22Rv1 (cell line): Measurements from ENCODE around the gene CHST1.
A peak's percentile ranks its signal among the peaks of the same experiment; 100 is the strongest.

Experiments
- H3K27ac ChIP-seq: fragments of 450-650 bp; 2 replicates; pipeline ENCODE4 v1.5.1; 2017
- ZFX ChIP-seq: fragments of 450-650 bp; IDR thresholded peaks from 2 replicates; pipeline ENCODE4 v1.6.1; 2017; ENCODE audit warnings: antibody characterized with exemption, borderline replicate concordance
- TF ChIP-seq, protein P1 (sequence below): fragments of 450-650 bp; IDR thresholded peaks from 2 replicates; pipeline ENCODE4 v1.5.1; 2017; ENCODE audit warnings: mild to moderate bottlenecking

Gene CHST1

DNA sequence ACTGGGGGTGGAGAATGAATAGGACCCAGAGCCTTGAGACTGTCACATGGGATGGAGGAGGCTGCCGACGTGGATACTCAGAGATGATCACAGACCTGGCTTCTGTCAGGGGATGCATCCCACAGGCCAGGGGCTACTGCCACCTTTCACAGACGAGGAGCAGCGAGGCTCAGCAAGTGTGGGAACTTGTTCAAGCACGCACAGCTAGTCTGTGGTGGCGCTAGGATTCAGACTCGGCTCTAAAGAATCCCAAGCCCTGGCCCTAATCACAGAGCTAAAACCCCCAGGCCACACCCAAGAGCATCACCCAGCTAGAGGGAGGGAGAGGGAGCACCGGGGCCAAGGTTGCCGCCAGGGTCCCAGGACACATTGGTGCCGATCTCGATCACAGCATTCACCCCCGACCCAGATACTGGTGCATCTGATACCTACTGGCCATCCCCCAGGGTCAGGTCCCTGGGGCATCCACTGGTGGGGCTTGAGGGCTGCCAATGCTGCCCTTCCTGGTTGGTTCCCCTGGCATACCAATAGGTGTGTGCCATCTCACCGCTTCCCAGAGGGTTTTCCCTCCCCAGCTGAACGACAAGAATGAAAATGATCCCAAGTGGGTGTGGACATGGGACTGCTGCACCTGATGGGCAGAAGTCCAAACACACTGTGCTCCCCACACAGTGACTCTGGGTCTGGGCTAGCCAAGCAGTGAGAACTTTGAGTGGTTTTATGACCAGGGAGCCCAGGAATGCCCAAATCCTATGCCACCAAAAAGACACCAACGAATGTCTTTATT, 6.2 kb downstream of the CHST1 start:
- H3K27ac ChIP-seq, result no peak overlapping the region
- no peak for TF ChIP-seq ZFX
- TF ChIP-seq, protein P1, sequence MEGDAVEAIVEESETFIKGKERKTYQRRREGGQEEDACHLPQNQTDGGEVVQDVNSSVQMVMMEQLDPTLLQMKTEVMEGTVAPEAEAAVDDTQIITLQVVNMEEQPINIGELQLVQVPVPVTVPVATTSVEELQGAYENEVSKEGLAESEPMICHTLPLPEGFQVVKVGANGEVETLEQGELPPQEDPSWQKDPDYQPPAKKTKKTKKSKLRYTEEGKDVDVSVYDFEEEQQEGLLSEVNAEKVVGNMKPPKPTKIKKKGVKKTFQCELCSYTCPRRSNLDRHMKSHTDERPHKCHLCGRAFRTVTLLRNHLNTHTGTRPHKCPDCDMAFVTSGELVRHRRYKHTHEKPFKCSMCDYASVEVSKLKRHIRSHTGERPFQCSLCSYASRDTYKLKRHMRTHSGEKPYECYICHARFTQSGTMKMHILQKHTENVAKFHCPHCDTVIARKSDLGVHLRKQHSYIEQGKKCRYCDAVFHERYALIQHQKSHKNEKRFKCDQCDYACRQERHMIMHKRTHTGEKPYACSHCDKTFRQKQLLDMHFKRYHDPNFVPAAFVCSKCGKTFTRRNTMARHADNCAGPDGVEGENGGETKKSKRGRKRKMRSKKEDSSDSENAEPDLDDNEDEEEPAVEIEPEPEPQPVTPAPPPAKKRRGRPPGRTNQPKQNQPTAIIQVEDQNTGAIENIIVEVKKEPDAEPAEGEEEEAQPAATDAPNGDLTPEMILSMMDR, result no peak

- no peak overlapping the region for H3K27ac ChIP-seq
- TF ChIP-seq, protein P1, result no peak
- TF ChIP-seq ZFX, result no peak
Observed at GRCh38 chr11:45658292-45658991, 7.0 kb downstream of the CHST1 start.

DNA sequence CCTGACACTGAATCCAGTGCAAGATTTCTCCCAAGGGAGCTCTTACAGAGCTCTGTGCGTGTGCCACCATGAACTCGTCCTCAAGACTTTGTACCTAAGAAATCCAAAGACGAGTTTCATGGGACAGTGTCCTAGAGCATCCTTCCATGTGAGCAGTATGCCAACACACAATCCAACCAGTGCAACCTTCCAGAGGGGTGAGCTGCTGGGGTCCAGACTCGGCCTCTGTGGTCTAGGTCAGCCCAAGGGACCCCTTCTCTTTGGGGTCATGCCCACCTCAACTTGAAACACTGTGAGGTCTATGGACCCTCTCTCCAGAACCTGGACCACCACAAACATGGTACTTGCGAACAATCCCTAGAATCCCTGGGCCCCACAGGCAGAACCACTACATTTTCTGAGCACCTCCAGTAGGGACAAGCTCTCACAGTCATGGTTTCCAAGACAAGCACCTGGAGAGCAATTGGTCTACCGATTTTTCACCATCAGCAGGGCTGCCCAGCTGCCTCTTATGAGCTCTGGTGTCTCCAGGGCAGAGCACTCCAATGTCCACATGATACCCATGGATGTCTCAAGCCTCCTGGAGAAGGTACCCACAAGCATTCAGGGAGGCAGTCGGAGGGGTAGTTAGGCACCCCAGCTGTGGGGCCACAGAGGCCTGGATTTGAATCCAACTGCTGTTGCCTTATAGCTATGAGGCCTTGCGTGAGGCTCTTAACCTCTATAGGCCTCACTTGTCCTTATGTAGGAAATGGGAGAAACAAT, 7.7 kb downstream of the CHST1 start:
- TF ChIP-seq, protein P1, result no peak
- no peak for TF ChIP-seq ZFX
- H3K27ac ChIP-seq, result no peak overlapping the region

DNA sequence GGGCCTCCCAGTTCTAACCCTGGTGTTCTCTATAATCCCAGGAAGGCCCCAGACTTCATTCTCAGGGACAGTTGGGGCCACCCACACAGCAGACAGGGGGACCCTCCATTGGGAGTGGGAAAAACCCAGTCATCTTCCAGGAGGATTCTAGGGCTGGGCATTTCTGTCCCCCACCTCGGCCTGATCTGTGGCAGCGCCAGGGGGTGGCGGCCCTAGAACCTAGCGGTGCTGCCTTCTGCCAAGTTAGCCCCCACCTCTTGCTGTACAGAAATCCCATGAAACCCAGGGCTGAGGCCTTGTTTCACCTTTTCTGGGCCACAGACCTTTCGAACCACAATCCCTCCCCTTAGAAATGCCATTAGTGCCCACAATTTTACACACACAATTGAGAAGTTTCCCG, 9.6 kb downstream of the CHST1 start:
- no peak overlapping the region for H3K27ac ChIP-seq
- TF ChIP-seq, protein P1, result no peak
- no peak for TF ChIP-seq ZFX

GRCh38 chr11:45655347-45655756, 10.1 kb downstream of the CHST1 start:
- no peak overlapping the region for H3K27ac ChIP-seq
- TF ChIP-seq ZFX, result no peak
- TF ChIP-seq, protein P1, result peak; percentile 96

DNA sequence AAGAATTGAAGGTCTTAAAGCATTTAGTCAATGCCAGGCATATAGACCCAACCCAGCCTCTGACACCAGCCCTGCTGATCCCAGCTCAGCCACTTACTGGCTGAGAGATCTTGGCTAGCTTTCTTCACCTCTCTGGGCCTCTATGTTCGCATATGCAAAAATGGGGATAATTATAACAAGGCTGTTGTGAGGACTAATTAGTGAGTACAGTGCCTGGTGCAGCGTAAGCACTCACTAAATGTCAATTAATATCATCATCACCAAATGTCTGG, 10.5 kb downstream of the CHST1 start:
- H3K27ac ChIP-seq, result no peak overlapping the region
- TF ChIP-seq, protein P1, result no peak
- no peak for TF ChIP-seq ZFX
